ENCODE measurements around the gene HDC. TPM values are rescaled to one million over a fixed set of nuclear protein-coding genes. Genes with fewer than 3 reads are reported as not detected.

The HDC gene
- 0.09 to 0.47 TPM (median 0.18 TPM) in 3 of 5 replicates, not detected in the others for total RNA-seq (2022; extraction: Qiagen RNA extraction; ENCODE audit: low read depth)

GRCh38 chr15:50265620-50266019 is at the start of gene HDC:
TSS of gene HDC (minus strand) at chr15:50265726. CDS start at chr15:50265623, 103 bp downstream.

Other genes with a start within 250 kb of the HDC start
- 0.62 to 1.6 TPM (median 0.91 TPM) in 5 replicates for gene ATP8B4, start 146.5 kb downstream of the HDC start, total RNA-seq (2022; extraction: Qiagen RNA extraction; ENCODE audit: low read depth)
- gene SLC27A2, start 83.5 kb downstream of the HDC start, total RNA-seq (2022; extraction: Qiagen RNA extraction; ENCODE audit: low read depth): 32.0 to 42.0 TPM (median 33.3 TPM) in 5 replicates
- 25.9 to 36.9 TPM (median 34.5 TPM) in 5 replicates for gene GABPB1, start 89.5 kb upstream of the HDC start, total RNA-seq (2022; extraction: Qiagen RNA extraction; ENCODE audit: low read depth)
- gene USP8, start 158.7 kb upstream of the HDC start, total RNA-seq (2022; extraction: Qiagen RNA extraction; ENCODE audit: low read depth): 35.2 to 53.1 TPM (median 39.3 TPM) in 5 replicates